GM18520 (cell line): ENCODE results near the gene CCNJ.
A peak's percentile ranks its signal among the peaks of the same experiment; 100 is the strongest.

Experiments
- ATAC-seq: cut with Tn5 transposase; IDR thresholded peaks from one replicate; pipeline ENCODE4 v1.9.1; 2021; ENCODE audit not compliant: unreplicated experiment

CCNJ gene

DNA sequence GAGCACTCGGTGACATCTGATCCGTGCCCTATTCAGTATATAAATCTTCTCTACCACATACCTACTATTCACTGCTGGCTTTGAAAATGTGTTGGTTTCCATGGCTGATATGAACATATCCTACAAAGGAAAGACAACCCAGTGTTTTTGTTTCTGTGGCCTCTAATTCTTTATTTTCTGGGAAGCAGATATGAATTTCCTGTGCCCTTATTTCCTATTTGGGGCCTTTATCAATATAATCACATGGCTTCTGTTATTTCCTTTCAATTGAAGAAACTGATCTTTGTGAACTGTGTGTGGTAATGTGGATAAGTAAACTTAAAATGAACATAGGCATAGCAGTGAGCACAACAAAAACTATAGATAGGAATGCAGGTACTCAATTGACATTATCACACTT lies 10.6 kb downstream of the CCNJ start:
- ATAC-seq, result no peak

DNA sequence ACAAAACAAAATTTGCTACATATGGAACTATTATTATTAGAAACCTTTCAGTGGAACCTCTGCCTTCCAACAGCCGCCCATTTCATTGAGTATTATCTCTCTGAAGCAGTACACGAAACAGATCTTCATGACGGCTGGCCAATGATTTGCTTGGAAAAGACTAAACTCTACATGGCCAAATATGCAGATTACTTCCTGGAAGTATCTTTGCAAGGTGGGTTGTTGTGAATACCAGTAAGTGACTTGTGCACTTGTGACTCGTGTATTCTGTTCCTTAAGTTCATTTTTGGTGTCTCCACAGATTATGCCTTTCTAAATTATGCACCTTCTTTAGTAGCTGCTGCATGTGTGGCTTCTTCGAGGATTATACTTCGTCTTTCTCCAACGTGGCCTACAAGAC lies 13.4 kb downstream of the CCNJ start:
- ATAC-seq, result no peak

DNA sequence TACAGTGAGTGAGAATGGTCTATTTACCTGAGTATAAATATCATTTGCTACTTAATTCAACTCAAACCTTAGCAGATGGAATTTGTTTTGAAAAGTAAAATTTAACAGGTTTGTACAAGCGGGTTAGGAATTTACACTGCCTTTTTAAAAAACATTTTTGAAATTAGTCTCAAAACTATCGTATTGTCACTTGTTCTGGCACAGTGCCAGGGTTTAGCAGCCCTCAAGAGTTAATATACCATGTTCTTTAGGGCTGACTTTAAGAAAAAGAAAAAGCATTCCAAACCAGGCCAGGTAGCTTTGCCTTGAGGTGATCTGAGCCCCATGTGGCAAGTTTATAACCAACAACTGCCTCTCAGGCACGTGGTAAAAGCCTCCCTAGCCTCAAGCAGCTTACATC lies 17.8 kb downstream of the CCNJ start:
- ATAC-seq, result no peak

DNA sequence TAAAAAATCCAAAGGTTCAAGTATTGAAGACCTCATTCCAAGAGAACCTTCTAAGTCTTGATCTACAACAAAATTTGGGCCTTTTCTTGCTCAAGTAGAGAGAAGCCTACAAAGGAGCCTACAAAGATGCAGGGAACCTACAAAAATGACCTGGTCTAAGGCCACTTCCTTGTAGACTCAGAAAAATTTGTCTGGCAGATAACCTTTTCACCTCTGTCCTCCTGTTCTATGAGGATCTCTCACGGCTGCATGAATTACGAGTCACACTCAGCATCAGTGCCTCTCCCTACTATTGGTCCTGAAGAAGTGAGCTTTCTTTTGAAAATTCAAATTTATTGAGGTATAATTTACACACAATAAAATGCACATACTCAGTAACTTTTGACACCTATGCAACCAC lies 29.3 kb downstream of the CCNJ start:
- no peak for ATAC-seq

DNA sequence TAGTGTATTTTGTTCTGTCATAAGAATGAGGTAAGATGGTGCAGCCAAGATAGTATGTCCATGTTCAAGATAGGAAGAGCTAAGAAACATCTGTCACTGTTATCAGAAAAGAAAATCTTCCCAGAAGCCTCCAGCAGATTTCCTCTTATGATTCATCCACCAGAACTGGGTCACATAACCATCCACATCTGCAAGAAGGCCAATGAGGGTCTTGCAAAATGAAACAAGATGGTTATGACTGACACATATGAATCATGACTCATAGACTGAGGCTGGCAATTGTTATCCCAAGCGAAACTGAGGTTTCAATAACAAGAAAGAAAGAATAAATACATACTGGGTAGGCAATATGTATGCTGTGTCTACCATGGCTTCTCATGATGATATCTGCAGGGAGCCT lies 30.3 kb downstream of the CCNJ start:
- ATAC-seq, result no peak

DNA sequence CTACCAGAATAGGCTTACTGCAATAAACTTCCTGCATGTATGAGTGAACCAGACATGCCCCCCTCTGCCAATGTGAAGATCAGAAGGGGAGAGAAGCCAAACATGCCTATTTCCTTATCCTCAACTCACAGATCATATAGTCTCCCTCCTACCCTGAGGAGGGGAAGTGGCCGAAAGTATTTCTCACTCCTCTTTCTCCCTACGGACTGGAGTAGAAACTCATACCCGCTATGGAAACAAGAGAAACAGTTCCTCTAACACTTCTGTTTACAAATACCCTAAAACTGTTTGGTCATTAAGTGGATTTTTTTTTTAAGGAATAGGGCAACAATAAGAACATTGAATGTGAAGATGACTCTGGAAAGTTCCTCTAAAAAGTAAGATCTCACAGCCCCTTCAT lies 31.4 kb downstream of the CCNJ start:
- no peak for ATAC-seq

DNA sequence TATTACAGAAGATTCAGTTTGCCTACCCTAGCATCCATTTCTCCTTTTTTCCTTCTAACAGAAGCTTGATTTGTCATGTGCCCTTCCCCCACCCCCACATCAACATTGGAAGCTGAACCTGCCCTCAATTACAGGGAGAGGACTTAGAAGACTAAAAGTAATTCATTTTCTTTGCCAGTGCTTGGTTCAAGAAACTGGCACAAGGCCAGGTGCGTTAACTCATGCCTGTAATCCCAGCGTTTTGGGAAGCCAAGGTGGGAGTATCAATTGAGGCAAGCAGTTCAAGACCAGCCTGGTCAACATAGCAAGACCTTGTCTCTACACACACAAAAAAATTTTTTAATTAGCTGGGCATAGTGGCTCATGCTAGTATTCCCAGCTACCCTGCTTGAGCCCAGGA lies 32.6 kb downstream of the CCNJ start:
- no peak for ATAC-seq

DNA sequence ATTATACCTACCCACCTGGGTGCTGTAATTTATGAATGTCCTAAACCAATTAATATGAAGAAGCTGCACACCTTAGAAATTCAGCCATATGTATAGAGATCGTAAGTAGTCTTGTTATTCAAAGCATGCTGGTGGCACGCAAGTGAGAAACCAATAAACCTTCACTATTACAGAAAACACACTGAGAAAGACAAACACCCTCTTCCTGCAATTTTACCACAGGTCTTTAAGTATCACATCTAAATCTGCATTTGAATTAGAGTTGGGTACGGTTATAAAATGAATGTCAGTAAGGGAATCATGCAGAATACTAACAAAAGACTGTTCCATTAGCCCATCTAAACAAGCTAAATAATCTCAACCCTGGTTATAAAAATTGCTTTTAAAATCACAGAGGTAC lies 33.8 kb downstream of the CCNJ start:
- ATAC-seq, result no peak

DNA sequence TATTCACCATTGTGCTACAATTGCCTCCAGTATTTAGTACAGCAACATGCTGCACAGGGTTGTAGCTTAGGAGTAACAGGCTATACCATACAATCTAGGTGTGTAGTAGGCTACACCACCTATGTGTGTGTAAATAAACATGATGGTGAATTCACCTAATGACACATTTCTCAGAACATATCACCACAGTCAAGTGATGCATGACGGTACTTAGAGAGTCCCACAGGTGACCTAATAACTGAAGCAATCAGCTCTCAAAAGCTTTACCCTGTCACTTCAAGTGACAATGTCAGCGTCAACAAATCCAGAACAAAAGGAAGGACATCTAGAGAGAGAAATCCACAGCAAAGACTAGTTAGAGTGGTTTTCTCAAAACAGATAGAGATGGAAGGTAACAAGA lies 38.8 kb downstream of the CCNJ start:
- no peak for ATAC-seq

DNA sequence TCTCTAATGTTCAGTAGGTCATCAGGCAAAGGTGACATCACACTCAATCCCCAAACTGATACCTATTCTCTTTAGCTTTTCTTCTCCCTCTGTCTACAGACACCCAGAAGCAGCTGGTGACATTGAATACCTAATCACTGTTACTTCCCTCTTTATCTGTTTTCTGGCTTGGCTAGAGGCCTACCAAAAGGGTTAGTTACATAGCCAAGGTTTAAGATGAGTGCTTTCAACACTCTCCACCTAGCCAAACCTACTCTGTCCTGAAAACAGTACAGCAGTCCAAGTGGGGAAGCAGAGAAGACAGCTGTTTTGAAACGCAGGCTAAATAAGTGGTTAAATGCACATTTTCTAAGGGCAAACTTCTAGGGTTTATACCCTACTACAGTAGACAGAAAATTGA lies 39.4 kb downstream of the CCNJ start:
- no peak for ATAC-seq

DNA sequence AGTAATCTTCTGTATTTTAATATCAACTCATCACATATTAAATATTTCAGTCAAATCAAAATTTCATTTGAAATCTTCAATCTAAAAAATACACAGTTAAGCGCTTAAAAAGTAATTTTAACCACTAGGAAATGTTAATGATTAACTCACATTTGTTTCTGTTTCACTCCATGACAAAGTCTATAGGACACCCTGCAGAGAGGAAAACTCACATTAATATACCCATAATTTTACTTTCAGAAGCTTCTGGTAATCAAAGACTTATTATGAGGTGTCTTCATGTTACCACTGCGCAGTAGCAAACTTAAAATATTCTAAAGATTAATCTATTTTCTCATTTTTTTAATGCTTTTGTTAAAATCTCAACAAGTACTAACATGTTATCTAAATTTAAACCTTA lies 45.7 kb downstream of the CCNJ start:
- ATAC-seq, result no peak

DNA sequence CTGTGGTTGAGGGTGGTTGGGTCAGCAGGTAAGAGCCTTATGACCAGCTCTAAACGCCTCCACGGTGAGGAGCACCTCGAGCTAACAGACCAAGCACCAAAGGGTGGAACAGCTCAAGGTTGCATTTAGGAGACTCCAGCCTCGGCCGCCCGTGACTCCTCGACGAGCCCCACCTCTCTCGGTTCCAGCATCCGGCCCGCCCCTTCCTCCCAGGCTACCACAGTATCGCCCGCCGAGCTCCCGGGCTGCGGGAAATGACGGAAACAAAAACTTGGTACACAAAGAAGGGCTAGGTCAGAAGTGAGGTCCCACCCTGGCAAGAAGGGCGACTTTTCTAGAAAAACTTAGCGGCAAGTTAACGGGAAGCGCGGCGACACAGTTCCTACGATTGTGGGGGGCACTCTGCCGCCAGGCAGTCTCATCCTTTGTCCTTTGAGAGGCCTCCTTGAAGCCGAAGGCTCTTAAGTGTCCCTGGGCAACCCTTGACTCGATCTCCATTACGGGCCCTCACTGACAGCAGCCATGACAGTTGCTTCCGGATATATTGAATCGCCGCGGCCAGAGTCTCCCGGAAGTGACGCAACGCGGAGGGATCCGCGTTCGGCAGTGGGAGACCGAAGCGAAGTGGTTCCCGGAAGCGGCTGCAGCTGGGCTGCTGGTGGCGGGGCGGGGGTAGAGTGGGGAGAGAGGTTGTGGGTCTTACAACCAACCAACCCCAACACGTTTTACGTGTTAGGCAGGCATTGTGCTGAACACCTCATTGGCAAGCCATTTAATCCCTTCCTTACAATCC lies 46.5 kb downstream of the CCNJ start:
- peak; percentile 63 for ATAC-seq

DNA sequence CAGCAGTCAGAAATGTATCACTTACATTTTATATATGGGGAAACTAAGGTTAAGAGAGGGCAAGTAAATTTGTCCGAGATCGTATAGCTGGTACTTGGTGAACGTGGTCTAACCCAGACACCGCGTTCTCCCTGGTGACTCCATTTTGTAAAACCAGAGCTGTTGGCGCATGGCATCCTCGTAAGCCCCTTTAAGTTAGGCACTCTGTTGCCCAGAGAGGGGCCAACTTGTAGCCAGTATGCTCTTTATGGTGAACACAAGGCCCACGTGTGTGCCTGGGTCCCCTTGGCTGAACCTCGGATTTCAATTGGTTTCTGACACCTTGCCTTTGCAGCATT lies 47.0 kb downstream of the CCNJ start:
- ATAC-seq, result no peak

DNA sequence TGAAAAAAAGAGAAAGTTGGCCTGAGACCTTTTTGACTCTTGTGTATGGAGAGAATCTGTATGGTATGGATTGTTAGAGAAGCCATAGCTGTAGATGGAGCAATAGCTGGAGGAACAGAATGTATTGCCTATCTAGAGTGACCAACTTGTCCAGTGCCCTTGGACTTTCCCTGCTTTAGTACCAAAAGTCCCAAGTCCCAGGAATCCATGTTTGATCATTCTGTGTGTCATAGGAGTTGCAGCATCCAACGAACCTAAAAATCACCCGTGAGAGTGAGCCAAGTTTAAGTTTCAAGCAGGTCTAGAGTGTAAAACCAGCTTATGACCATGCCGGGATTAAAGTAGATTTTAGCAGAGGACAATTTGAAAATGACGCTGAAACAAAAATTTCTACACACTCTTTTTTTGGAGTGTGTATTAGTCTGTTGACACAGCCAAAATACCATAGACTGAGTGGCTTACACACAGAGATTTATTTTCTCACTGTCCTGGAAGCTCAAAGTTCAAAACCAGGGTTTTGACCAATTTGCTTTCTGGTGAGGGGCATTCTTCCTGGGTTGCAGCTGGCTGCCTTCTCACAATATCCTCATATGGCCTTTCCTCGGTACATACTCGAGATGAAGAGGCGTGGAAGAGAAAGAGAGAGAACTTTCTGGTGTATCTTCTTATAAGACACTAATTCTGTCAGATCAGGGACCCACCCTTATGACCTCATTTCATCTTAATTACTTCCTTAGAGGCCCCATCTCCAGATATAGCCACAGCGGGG lies 49.8 kb downstream of the CCNJ start:
- no peak for ATAC-seq

DNA sequence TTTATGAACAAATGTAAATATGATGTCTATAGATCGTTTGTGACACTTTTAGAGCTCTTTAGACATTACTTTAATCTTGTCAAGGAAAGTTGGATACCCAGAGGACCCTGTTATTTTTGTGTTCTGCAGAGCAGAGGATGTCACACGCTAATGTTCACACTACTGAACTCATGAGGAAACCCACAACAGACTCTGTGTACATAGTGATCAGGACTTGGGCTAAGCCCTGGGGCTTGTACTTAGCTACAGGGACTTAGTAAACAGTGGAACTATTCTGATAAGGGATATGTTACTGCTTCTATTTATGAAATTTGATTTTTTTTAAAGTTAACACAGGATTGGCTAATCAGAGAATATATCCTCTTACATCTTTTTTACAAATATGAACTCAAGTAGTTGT lies 50.6 kb downstream of the CCNJ start:
- ATAC-seq, result no peak

DNA sequence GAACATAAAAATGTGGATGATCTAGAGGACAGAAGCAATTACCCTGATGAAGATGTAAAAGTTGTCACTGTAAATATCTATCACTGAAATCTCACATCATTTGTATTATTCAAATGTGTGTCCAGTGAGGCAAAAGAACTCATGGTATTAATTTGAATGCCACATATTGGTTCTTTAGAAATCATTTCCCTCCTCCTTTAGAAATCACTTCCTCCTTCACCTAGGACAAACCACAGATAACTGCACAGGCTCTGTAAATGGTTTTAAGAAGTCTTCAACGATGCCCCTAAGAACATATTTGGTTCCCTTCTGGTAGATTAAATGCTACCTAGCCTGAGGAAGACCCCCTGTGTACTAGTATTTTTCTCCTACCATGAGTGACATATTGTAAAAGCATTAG lies 53.6 kb downstream of the CCNJ start:
- no peak for ATAC-seq

DNA sequence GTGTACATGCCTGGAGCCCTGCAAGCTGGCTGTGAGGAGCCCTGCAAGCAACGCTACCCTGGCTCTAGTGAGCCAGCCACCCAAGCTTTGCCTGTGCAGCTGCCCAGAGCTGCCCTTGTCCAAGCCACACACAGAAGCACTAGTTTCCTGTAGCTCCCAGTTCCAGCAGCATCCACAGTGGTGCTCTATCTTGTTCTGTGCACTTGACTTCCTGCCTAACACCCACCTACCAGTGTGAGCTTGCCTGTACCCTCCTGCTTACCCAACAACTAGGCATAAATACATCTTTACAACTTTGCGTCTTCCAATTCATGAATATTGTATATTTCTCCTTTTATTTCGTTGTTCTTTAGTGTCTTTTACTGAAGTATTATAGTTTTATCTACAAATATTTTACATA lies 54.5 kb downstream of the CCNJ start:
- ATAC-seq, result no peak

DNA sequence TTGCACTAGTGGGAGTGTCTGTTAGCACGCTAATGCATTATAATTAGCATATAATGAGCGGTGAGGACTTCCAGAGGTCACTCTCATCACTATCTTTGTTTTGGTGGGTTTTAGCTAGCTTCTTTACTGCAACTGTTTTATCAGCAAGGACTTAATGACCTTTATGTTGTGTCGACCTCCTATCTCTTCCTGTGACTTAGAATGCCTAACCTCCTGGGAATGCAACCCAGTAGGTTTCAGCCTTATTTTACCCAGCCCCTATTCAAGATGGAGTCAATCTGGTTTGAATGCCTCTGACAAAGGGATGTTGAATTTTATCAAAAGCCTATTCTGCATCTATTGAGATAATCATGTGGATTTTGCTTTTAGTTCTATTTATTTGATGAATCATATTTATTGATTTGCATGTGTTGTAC lies 64.2 kb downstream of the CCNJ start:
- no peak for ATAC-seq
